AG04450 (cell line): ENCODE data around the gene GABRP. TPM values are rescaled to one million over a fixed set of nuclear protein-coding genes. Genes with fewer than 3 reads are reported as not detected.
"Not testable (repeated sequence)": the region's sequence is repeated elsewhere in the genome, so short reads cannot be mapped to it uniquely, and the experiment has no call there.

ENCODE experiments used
- CTCF ChIA-PET: fragments of 300-600, 350-600 bp; formaldehyde crosslinking; extraction: SDS; loops from one replicate; lab custom pipeline; 2022; ENCODE audit warnings: antibody characterized with exemption, inconsistent platforms; lab: Charles Lee
- POLR2A ChIA-PET: fragments of 350-600 bp; formaldehyde crosslinking; extraction: SDS; loops from one replicate; lab custom pipeline; 2021; ENCODE audit warnings: antibody characterized with exemption, inconsistent platforms; lab: Yijun Ruan, JAX
- DNase-seq: peaks from one replicate; pipeline ENCODE4 v3.0.0-alpha.2; 2011; ENCODE audit warnings: low read depth, low spot score
- H3K27ac ChIP-seq: one replicate; pipeline ENCODE4 v1.5.1; 2012; ENCODE audit warnings: low read depth, low read length, control low read depth
- H3K27me3 ChIP-seq: one replicate; pipeline ENCODE4 v1.6.0; 2012; ENCODE audit warnings: low read length; ENCODE audit not compliant: control insufficient read depth, insufficient read depth
- H3K4me3 ChIP-seq: 2 replicates; pipeline ENCODE4 v1.5.1; 2011; ENCODE audit warnings: mild to moderate bottlenecking, low read depth, low read length, control low read depth
- H3K9me3 ChIP-seq: 2 replicates; pipeline ENCODE4 v1.5.1; 2012; ENCODE audit warnings: low read length; ENCODE audit not compliant: control insufficient read depth, insufficient read depth
- polyA plus RNA-seq: library from polyadenylated mRNA; depleted of rRNA; stranded (reverse); fragments of >200 nt; gene quantifications from 2 replicates; pipeline ENCODE4 v1.2.3, GENCODE V29; 2011
- TF ChIP-seq, protein P1 (sequence below): IDR thresholded peaks from 2 replicates; pipeline ENCODE4 v1.5.1; 2011; ENCODE audit warnings: low read depth, low read length, control low read depth, inconsistent platforms

Gene GABRP
- polyA plus RNA-seq, 1 experiment, result not detected

DNA sequence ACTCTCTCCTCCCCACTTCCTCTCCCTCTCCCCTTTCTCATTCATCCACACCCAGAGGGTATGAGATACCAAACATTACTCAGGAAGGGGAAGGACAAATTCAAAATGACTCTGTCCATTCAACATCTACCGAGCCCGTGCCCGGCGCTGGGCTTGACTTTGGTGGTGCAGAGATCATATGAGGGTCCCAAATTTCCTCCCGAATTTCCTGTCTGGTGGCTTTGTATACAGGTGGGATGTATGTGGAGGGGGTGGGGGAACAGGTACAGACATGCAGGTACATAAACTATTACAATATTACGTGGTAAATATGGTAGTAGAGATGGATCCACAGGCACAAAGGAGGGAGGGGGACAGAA is 21.8 kb upstream of the GABRP start:
- CTCF ChIA-PET, result no interaction called here
- H3K4me3 ChIP-seq, result no peak overlapping the region
- no peak overlapping the region for H3K27ac ChIP-seq
- H3K9me3 ChIP-seq, result no peaks in the 10 kb centered on the region
- POLR2A ChIA-PET, result no interaction called here
- TF ChIP-seq, protein P1, sequence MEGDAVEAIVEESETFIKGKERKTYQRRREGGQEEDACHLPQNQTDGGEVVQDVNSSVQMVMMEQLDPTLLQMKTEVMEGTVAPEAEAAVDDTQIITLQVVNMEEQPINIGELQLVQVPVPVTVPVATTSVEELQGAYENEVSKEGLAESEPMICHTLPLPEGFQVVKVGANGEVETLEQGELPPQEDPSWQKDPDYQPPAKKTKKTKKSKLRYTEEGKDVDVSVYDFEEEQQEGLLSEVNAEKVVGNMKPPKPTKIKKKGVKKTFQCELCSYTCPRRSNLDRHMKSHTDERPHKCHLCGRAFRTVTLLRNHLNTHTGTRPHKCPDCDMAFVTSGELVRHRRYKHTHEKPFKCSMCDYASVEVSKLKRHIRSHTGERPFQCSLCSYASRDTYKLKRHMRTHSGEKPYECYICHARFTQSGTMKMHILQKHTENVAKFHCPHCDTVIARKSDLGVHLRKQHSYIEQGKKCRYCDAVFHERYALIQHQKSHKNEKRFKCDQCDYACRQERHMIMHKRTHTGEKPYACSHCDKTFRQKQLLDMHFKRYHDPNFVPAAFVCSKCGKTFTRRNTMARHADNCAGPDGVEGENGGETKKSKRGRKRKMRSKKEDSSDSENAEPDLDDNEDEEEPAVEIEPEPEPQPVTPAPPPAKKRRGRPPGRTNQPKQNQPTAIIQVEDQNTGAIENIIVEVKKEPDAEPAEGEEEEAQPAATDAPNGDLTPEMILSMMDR, result no peak
- H3K27me3 ChIP-seq, result no peaks in the 10 kb centered on the region
- no peak for DNase-seq

DNA sequence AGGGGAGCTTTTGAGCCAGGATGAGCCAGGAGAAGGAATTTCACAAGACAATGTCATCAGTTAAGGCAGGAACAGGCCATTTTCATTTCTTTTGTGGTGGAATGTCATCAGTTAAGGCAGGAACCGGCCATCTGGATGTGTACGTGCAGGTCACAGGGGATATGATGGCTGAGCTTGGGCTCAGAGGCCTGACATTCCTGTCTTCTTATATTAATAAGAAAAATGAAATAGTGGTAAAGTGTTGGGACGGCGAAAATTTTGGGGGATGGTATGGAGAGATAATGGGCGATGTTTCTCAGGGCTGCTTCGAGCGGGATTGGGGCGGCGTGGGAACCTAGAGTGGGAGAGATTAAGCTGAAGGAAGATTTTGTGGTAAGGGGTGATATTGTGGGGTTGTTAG is 21.2 kb upstream of the GABRP start:
- CTCF ChIA-PET, result not testable (repeated sequence)

DNA sequence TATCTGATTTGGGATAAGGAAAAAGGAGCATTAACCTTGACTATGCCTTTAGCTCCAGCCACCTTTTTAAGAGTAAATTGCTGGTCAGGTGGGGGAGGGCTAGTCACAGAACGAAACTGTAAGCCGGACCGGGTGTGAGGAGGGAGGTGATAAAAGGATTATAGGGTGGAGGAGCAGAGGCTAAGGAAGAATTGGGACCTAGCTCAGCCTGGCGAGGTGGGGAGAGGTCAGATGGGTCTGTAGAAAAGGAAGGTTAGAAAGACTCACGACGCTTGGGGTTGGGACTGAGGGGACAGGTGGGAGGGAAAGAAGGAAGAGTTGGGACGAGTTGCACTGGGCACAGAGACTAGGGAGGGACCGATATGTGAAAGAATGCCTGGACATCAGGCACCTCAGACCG is 17.7 kb upstream of the GABRP start:
- POLR2A ChIA-PET, H3K9me3 ChIP-seq, DNase-seq, CTCF ChIA-PET, H3K27ac ChIP-seq, H3K27me3 ChIP-seq, H3K4me3 ChIP-seq: not testable (repeated sequence)

More for the DNA sequence above, 21.2 kb upstream of the GABRP start:
- H3K27ac ChIP-seq, H3K27me3 ChIP-seq, POLR2A ChIA-PET, H3K9me3 ChIP-seq, H3K4me3 ChIP-seq, DNase-seq: not testable (repeated sequence)

DNA sequence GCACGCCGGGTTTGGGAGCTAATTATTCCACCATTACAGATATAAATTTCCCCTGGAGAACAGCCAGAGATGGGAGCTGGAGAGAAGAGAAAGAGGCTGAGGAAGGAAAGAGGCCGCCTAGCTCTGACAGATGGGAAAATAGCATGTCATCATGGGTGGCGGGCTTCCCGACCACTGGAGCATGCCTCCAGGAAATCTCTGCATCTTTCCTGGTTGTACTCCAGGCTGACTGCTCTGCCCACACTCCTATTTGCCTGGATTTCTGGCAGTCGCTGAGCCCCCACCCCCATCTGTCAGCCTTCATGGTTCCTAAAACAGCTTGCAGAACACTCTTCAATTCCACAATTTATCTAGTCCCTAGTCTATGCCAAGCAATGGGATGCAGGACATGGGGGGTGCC is 14.3 kb upstream of the GABRP start:
- Histone ChIP-seq H3K4me3 (no peak overlapping the region), H3K27ac (no peak overlapping the region), H3K9me3 (no peaks in the 10 kb centered on the region), H3K27me3 (peaks cover 4% of the 10 kb centered on the region)
- TF ChIP-seq, protein P1, result no peak
- DNase-seq, result no peak
- ChIA-PET POLR2A (no interaction called here), CTCF (interaction anchor here (1.2 kb wide), 1 partner anchor 25 kb away, joined by 3 read pairs; no protein-coding TSS in a partner anchor)

DNA sequence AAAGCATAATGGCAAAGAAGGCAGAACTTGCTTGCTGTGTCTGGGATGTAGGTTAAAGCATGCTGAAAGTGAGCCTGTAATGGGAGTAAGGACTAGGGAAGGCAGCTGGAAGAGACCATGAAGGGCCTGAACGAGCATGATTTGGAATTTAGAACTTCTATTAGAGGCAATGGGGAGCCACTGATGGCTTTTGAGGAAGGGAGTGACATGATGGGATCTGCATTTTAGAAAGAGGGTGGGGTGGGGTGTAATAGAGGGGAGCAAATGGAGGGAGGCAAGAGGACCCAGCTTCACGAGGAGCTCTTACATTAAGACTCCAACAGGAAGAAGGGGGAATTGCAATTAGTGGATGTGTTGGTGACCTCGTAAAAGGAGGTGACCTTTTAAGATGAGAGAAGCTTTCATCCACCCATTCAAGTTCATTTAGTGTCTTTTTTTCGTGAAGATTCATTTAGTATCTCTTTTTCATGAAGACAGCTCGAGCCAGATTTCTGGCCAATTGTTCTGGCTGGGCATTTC is 13.6 kb upstream of the GABRP start:
- POLR2A ChIA-PET, result no interaction called here
- TF ChIP-seq, protein P1, result no peak
- H3K27me3 ChIP-seq, result peaks cover 4% of the 10 kb centered on the region
- H3K27ac ChIP-seq, result no peak overlapping the region
- H3K9me3 ChIP-seq, result no peaks in the 10 kb centered on the region
- DNase-seq, result no peak
- no peak overlapping the region for H3K4me3 ChIP-seq
- CTCF ChIA-PET, result interaction anchor here (0.7 to 1.2 kb wide), 2 partner anchors 21 to 25 kb away, joined by 3 read pairs; no protein-coding TSS in a partner anchor

DNA sequence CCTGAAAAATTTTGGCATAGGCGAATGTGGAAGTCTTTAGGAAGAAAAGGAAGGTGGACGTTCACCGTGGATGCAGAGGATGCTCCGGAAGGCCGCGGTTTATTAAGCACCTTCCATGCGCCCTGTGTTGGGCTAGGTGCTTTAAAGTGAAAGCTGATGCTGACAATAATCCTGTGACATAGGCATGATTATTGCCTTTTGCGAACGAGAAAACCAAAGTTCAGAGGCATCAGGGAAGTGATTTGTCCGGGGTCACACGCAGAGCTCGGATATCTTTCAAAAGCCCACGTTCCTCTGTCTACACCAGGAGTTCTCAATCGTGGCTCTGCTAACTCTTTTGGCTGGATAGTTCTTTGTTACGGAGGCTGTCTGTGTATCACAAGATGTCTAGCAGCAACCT is 12.0 kb upstream of the GABRP start:
- DNase-seq, result no peak
- no peak overlapping the region for H3K27ac ChIP-seq
- ChIA-PET POLR2A (no interaction called here), CTCF (no interaction called here)
- H3K27me3 ChIP-seq, result peaks cover 4% of the 10 kb centered on the region
- no peak overlapping the region for H3K4me3 ChIP-seq
- no peaks in the 10 kb centered on the region for H3K9me3 ChIP-seq
- TF ChIP-seq, protein P1, result no peak
